HG03442 (cell line): ENCODE data around the gene HEPACAM.
"Not testable (repeated sequence)": the region's sequence is repeated elsewhere in the genome, so short reads cannot be mapped to it uniquely, and the experiment has no call there.

Source experiments
- ATAC-seq: cut with Tn5 transposase; IDR thresholded peaks from one replicate; pipeline ENCODE4 v1.9.1; 2021; ENCODE audit warnings: mild to moderate bottlenecking, moderate library complexity; ENCODE audit not compliant: unreplicated experiment

HEPACAM gene

GRCh38 chr11:124935548-124936514 lies at the start of gene HEPACAM:
TSS of gene HEPACAM (minus strand) at chr11:124936047. CDS start at chr11:124936006, 41 bp downstream.
- no peak for ATAC-seq

GRCh38 chr11:124984512-124984854 lies 48.6 kb upstream of the HEPACAM start:
- no peak for ATAC-seq

GRCh38 chr11:124983674-124984511 lies 48.0 kb upstream of the HEPACAM start:
- no peak for ATAC-seq

GRCh38 chr11:124982043-124982442 lies 46.2 kb upstream of the HEPACAM start:
- no peak for ATAC-seq

- no peak for ATAC-seq
Measured at GRCh38 chr11:124978316-124978715, 42.5 kb upstream of the HEPACAM start.

GRCh38 chr11:124977006-124977405 lies 41.2 kb upstream of the HEPACAM start:
- ATAC-seq: no peak

- no peak for ATAC-seq
Measured at GRCh38 chr11:124976531-124976930, 40.7 kb upstream of the HEPACAM start.

GRCh38 chr11:124971810-124972209 lies 36.0 kb upstream of the HEPACAM start:
- ATAC-seq: no peak

- ATAC-seq: no peak
Measured at GRCh38 chr11:124970925-124971324, 35.1 kb upstream of the HEPACAM start.

- ATAC-seq: not testable (repeated sequence)
Measured at GRCh38 chr11:124968197-124968596, 32.4 kb upstream of the HEPACAM start.

- peak; percentile 90 for ATAC-seq
Measured at GRCh38 chr11:124961972-124962609, 26.2 kb upstream of the HEPACAM start.

GRCh38 chr11:124955035-124955434 lies 19.2 kb upstream of the HEPACAM start:
- no peak for ATAC-seq

GRCh38 chr11:124954590-124954955 lies 18.7 kb upstream of the HEPACAM start:
- ATAC-seq: no peak

GRCh38 chr11:124953753-124954589 lies 18.1 kb upstream of the HEPACAM start, which contains the start of gene CCDC15:
TSS of gene CCDC15 (plus strand) at chr11:124954202. CDS start at chr11:124954733, 531 bp downstream.
- ATAC-seq: peak; percentile 99

GRCh38 chr11:124951341-124951740 lies 15.5 kb upstream of the HEPACAM start:
- ATAC-seq: no peak

GRCh38 chr11:124950601-124951330 lies 14.9 kb upstream of the HEPACAM start:
- ATAC-seq: no peak

- ATAC-seq: no peak
Measured at GRCh38 chr11:124946735-124947141, 10.9 kb upstream of the HEPACAM start.

GRCh38 chr11:124945826-124946225 lies 10.0 kb upstream of the HEPACAM start:
- ATAC-seq: no peak

GRCh38 chr11:124944565-124944964 lies 8.7 kb upstream of the HEPACAM start:
- no peak for ATAC-seq

GRCh38 chr11:124943741-124944140 lies 7.9 kb upstream of the HEPACAM start:
- ATAC-seq: no peak
